ENCODE data around the gene RPL9. TPM values are rescaled to one million over a fixed set of nuclear protein-coding genes. Genes with fewer than 3 reads are reported as not detected.

The RPL9 gene
- total and polyA plus RNA-seq, 2 donors, result 3,607 to 3,904 TPM

- no peak for DNase-seq (ENCODE audit: low read depth in 6 of 9, low spot score in 9 of 9)
- no peaks in the 10 kb centered on the region for H3K9me3 ChIP-seq (ENCODE audit: control insufficient read depth in 2 of 2, insufficient read depth in 1 of 2, low read length in 1 of 2)
- WGBS, result 99% methylated on average over 1 of the region's 1 CpG
- H3K4me1 ChIP-seq (ENCODE audit: control insufficient read depth in 2 of 2, insufficient read depth in 2 of 2, low read length in 2 of 2), result no peaks in the 10 kb centered on the region
- H3K36me3 ChIP-seq (ENCODE audit: control insufficient read depth in 2 of 2, insufficient read depth in 2 of 2, low read length in 1 of 2), result peaks cover 3 to 18% of the 10 kb centered on the region in 2 donors
- H3K27me3 ChIP-seq (ENCODE audit: control insufficient read depth in 2 of 2, insufficient read depth in 1 of 2, low read length in 1 of 2), result no peaks in the 10 kb centered on the region
- no peak overlapping the region for H3K27ac ChIP-seq (ENCODE audit: low read depth in 1 of 2, low read length in 1 of 2)
- no peak overlapping the region for H3K4me3 ChIP-seq (ENCODE audit: low read length in 2 of 2)
Observed at GRCh38 chr4:39497909-39498726, 39.4 kb upstream of the RPL9 start.

- Histone ChIP-seq H3K9me3 (ENCODE audit: control insufficient read depth in 2 of 2, insufficient read depth in 1 of 2, low read length in 1 of 2) (no peaks in the 10 kb centered on the region), H3K27ac (ENCODE audit: low read depth in 1 of 2, low read length in 1 of 2) (no peak overlapping the region), H3K36me3 (ENCODE audit: control insufficient read depth in 2 of 2, insufficient read depth in 2 of 2, low read length in 1 of 2) (peaks cover 0 to 9% of the 10 kb centered on the region in 2 donors), H3K4me3 (ENCODE audit: low read length in 2 of 2) (no peak overlapping the region), H3K27me3 (ENCODE audit: control insufficient read depth in 2 of 2, insufficient read depth in 1 of 2, low read length in 1 of 2) (no peaks in the 10 kb centered on the region), H3K4me1 (ENCODE audit: control insufficient read depth in 2 of 2, insufficient read depth in 2 of 2, low read length in 2 of 2) (no peaks in the 10 kb centered on the region)
- 94% methylated on average over 4 of the region's 4 CpGs for WGBS
- DNase-seq (ENCODE audit: low read depth in 6 of 9, low spot score in 9 of 9), result no peak
Observed at GRCh38 chr4:39495446-39496213, 36.9 kb upstream of the RPL9 start.

GRCh38 chr4:39494354-39494753 lies 35.6 kb upstream of the RPL9 start:
- H3K9me3 ChIP-seq (ENCODE audit: control insufficient read depth in 2 of 2, insufficient read depth in 1 of 2, low read length in 1 of 2), result no peaks in the 10 kb centered on the region
- 92% methylated on average over 1 of the region's 1 CpG for WGBS
- no peak overlapping the region for H3K4me3 ChIP-seq (ENCODE audit: low read length in 2 of 2)
- no peaks in the 10 kb centered on the region for H3K4me1 ChIP-seq (ENCODE audit: control insufficient read depth in 2 of 2, insufficient read depth in 2 of 2, low read length in 2 of 2)
- H3K27me3 ChIP-seq (ENCODE audit: control insufficient read depth in 2 of 2, insufficient read depth in 1 of 2, low read length in 1 of 2), result no peaks in the 10 kb centered on the region
- peaks cover 0 to 4% of the 10 kb centered on the region in 2 donors for H3K36me3 ChIP-seq (ENCODE audit: control insufficient read depth in 2 of 2, insufficient read depth in 2 of 2, low read length in 1 of 2)
- no peak for DNase-seq (ENCODE audit: low read depth in 6 of 9, low spot score in 9 of 9)
- H3K27ac ChIP-seq (ENCODE audit: low read depth in 1 of 2, low read length in 1 of 2), result no peak overlapping the region

- no peak for DNase-seq (ENCODE audit: low read depth in 6 of 9, low spot score in 9 of 9)
- 97% methylated on average over 2 of the region's 2 CpGs for WGBS
- no peaks in the 10 kb centered on the region for H3K27me3 ChIP-seq (ENCODE audit: control insufficient read depth in 2 of 2, insufficient read depth in 1 of 2, low read length in 1 of 2)
Observed at GRCh38 chr4:39490322-39490721, 31.6 kb upstream of the RPL9 start.

DNA sequence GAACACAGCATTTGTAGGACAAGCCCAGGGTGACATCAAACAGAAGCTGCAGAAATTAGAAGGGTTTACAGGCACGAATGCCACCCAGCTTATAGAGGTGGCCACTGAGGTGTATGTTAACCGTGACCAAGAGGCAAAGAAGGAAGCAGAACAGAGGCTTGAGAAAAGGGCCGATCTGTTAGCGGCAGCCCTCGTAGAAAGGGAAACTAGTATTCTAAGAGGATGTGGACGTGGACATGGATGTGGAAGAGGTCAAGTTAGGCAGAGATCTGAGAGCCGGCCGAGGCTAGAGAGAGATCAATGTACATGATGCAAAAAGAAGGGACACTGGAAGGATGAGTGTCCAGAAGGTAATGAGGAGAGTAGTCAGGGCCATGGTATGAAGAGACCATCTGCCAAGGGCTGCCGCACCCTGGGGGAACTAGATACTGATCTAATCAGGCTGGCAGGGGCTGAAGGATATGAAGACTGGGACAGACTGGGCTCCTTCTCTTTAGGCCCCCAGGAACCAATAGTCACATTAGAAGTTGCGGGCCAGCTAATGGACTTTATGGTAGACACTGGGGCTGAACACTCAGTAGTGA lies 27.6 kb upstream of the RPL9 start:
- 96% methylated on average over 10 of the region's 10 CpGs for WGBS
- H3K9me3 ChIP-seq (ENCODE audit: control insufficient read depth in 2 of 2, insufficient read depth in 1 of 2, low read length in 1 of 2), result no peaks in the 10 kb centered on the region
- no peak overlapping the region for H3K27ac ChIP-seq (ENCODE audit: low read depth in 1 of 2, low read length in 1 of 2)
- no peaks in the 10 kb centered on the region for H3K4me1 ChIP-seq (ENCODE audit: control insufficient read depth in 2 of 2, insufficient read depth in 2 of 2, low read length in 2 of 2)
- no peak for DNase-seq (ENCODE audit: low read depth in 6 of 9, low spot score in 9 of 9)
- H3K36me3 ChIP-seq (ENCODE audit: control insufficient read depth in 2 of 2, insufficient read depth in 2 of 2, low read length in 1 of 2), result no peaks in the 10 kb centered on the region
- H3K27me3 ChIP-seq (ENCODE audit: control insufficient read depth in 2 of 2, insufficient read depth in 1 of 2, low read length in 1 of 2), result no peaks in the 10 kb centered on the region
- H3K4me3 ChIP-seq (ENCODE audit: low read length in 2 of 2), result no peak overlapping the region

More at GRCh38 chr4:39490322-39490721, 31.6 kb upstream of the RPL9 start:
- Histone ChIP-seq H3K36me3 (ENCODE audit: control insufficient read depth in 2 of 2, insufficient read depth in 2 of 2, low read length in 1 of 2) (no peaks in the 10 kb centered on the region), H3K4me3 (ENCODE audit: low read length in 2 of 2) (no peak overlapping the region), H3K27ac (ENCODE audit: low read depth in 1 of 2, low read length in 1 of 2) (no peak overlapping the region), H3K9me3 (ENCODE audit: control insufficient read depth in 2 of 2, insufficient read depth in 1 of 2, low read length in 1 of 2) (no peaks in the 10 kb centered on the region), H3K4me1 (ENCODE audit: control insufficient read depth in 2 of 2, insufficient read depth in 2 of 2, low read length in 2 of 2) (no peaks in the 10 kb centered on the region)

DNA sequence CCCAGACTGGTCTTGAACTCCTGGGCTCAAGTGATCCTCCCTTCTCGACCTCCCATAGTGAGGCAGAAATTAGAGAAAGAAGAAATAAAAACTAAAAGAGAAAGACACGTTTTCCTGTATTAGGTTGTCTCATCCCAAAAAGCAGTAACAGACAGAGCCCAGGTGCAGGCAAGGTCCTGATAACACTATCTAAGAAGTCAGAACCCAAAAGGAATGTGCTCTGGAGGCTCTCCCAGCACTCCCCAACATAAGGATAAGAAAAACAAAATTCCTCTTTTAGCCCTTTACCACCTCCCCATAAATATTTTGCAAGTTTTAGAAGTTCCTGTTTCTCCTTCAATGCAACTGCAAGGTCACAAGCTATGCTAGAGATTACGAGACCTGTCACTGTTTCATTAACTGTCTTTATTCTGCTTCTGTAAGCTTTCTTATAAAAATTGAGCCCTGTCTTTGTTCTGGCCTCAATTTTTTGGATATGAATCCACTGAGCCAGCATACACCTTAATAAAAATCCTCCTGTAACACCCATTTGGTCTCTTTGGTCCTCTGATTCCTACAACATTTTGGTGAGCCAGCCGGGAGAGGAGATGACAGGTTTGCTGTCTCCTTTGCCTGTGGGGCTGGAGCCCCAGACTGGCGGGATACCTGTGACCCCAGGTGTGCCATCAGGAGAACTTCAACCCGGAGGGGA lies 26.0 kb upstream of the RPL9 start:
- WGBS, result 96% methylated on average over 6 of the region's 6 CpGs
- H3K27me3 ChIP-seq (ENCODE audit: control insufficient read depth in 2 of 2, insufficient read depth in 1 of 2, low read length in 1 of 2), result no peaks in the 10 kb centered on the region
- H3K4me3 ChIP-seq (ENCODE audit: low read length in 2 of 2), result no peak overlapping the region
- no peaks in the 10 kb centered on the region for H3K4me1 ChIP-seq (ENCODE audit: control insufficient read depth in 2 of 2, insufficient read depth in 2 of 2, low read length in 2 of 2)
- no peak for DNase-seq (ENCODE audit: low read depth in 6 of 9, low spot score in 9 of 9)
- no peak overlapping the region for H3K27ac ChIP-seq (ENCODE audit: low read depth in 1 of 2, low read length in 1 of 2)
- H3K36me3 ChIP-seq (ENCODE audit: control insufficient read depth in 2 of 2, insufficient read depth in 2 of 2, low read length in 1 of 2), result no peaks in the 10 kb centered on the region
- H3K9me3 ChIP-seq (ENCODE audit: control insufficient read depth in 2 of 2, insufficient read depth in 1 of 2, low read length in 1 of 2), result no peaks in the 10 kb centered on the region

- Histone ChIP-seq H3K36me3 (ENCODE audit: control insufficient read depth in 2 of 2, insufficient read depth in 2 of 2, low read length in 1 of 2) (peaks cover 0 to 4% of the 10 kb centered on the region in 2 donors), H3K9me3 (ENCODE audit: control insufficient read depth in 2 of 2, insufficient read depth in 1 of 2, low read length in 1 of 2) (no peaks in the 10 kb centered on the region), H3K4me1 (ENCODE audit: control insufficient read depth in 2 of 2, insufficient read depth in 2 of 2, low read length in 2 of 2) (no peaks in the 10 kb centered on the region), H3K27me3 (ENCODE audit: control insufficient read depth in 2 of 2, insufficient read depth in 1 of 2, low read length in 1 of 2) (no peaks in the 10 kb centered on the region), H3K27ac (ENCODE audit: low read depth in 1 of 2, low read length in 1 of 2) (no peak overlapping the region), H3K4me3 (ENCODE audit: low read length in 2 of 2) (no peak overlapping the region)
- WGBS, result 91% methylated on average over 21 of the region's 21 CpGs
- no peak for DNase-seq (ENCODE audit: low read depth in 6 of 9, low spot score in 9 of 9)
Observed at GRCh38 chr4:39480902-39481695, 22.4 kb upstream of the RPL9 start.

GRCh38 chr4:39480251-39480650 lies 21.5 kb upstream of the RPL9 start:
- no peak for DNase-seq (ENCODE audit: low read depth in 6 of 9, low spot score in 9 of 9)
- H3K9me3 ChIP-seq (ENCODE audit: control insufficient read depth in 2 of 2, insufficient read depth in 1 of 2, low read length in 1 of 2), result no peaks in the 10 kb centered on the region
- H3K27ac ChIP-seq (ENCODE audit: low read depth in 1 of 2, low read length in 1 of 2), result no peak overlapping the region
- H3K4me3 ChIP-seq (ENCODE audit: low read length in 2 of 2), result no peak overlapping the region
- no peaks in the 10 kb centered on the region for H3K4me1 ChIP-seq (ENCODE audit: control insufficient read depth in 2 of 2, insufficient read depth in 2 of 2, low read length in 2 of 2)
- H3K36me3 ChIP-seq (ENCODE audit: control insufficient read depth in 2 of 2, insufficient read depth in 2 of 2, low read length in 1 of 2), result peaks cover 0 to 4% of the 10 kb centered on the region in 2 donors
- 98% methylated on average over 27 of the region's 27 CpGs for WGBS
- no peaks in the 10 kb centered on the region for H3K27me3 ChIP-seq (ENCODE audit: control insufficient read depth in 2 of 2, insufficient read depth in 1 of 2, low read length in 1 of 2)

Data from thymus (tissue), 11 donors.